Colonic mucosa (tissue), 4 donors: ENCODE data around the gene ZFPL1. TPM values are rescaled to one million over a fixed set of nuclear protein-coding genes. Genes with fewer than 3 reads are reported as not detected.

Source experiments
- DNase-seq: peaks from one replicate; pipeline ENCODE4 v3.0.0-alpha.2; 2020
- H3K27ac ChIP-seq: fragments of 200-600 bp; one replicate; pipeline ENCODE4 v1.8.0; 2021
- H3K27me3 ChIP-seq: fragments of 200-600 bp; one replicate; pipeline ENCODE4 v1.8.0; 2021
- H3K36me3 ChIP-seq: fragments of 200-600 bp; one replicate; pipeline ENCODE4 v1.8.0; 2021
- H3K4me1 ChIP-seq: fragments of 200-600 bp; one replicate; pipeline ENCODE4 v1.8.0; 2021; ENCODE audit warnings: mild to moderate bottlenecking
- H3K4me3 ChIP-seq: fragments of 200-600 bp; one replicate; pipeline ENCODE4 v1.8.0; 2021
- H3K9ac ChIP-seq, 2 donors: one replicate each; pipeline ENCODE4 v1.7.0; 2013; ENCODE audit warnings: control low read depth in 2 of 2, low read depth in 2 of 2, low read length in 2 of 2
- H3K9me3 ChIP-seq: fragments of 200-600 bp; one replicate; pipeline ENCODE4 v1.8.0; 2021
- CTCF ChIP-seq: fragments of 200-600 bp; IDR thresholded peaks from one replicate; pipeline ENCODE4 v1.8.0; 2022; ENCODE audit warnings: antibody characterized with exemption, mild to moderate bottlenecking
- intact Hi-C: fragments of 100-400 bp; cut with DNase I; formaldehyde crosslinking; loops from one replicate; pipeline ENCODE4 v1.14.1; 2022
- total RNA-seq, 2 donors: library from RNA; stranded (reverse); fragmentation: NEBNext Ultra II Directional in 1 of 2; extraction: Animal tissue kit (Norgen Biotek cat#: 25700) in 1 of 2; gene quantifications; one replicate each; pipeline ENCODE4 v1.2.1, GENCODE V29; 2021
- donor health status: healthy.
- donor health status: DM: no; HTN: no; CAD: no.
- donor health status: DM: no; HTN: no; CAD: no.

The ZFPL1 gene
- 10 to 100 TPM; 43.2 to 54.3 TPM for total RNA-seq

GRCh38 chr11:65083834-65084597 is at the start of gene ZFPL1, which contains the start of gene CDCA5:
Gene ZFPL1, plus strand, starts transcription at chr11:65084222. Its CDS starts 477 bp downstream, at chr11:65084699.
Gene CDCA5, minus strand, starts transcription at chr11:65084040. Its CDS starts 62 bp downstream, at chr11:65083978.
- H3K36me3 ChIP-seq, result no peaks in the 10 kb centered on the region
- intact Hi-C loops, result loop anchor here (10.0 kb wide), 1 partner anchor 239 kb away; the partner anchor contains the start of gene CDC42BPG
- peak within 1 kb of the TSS; percentile 77 for H3K27ac ChIP-seq
- peak; percentile 96 for DNase-seq
- no peaks in the 10 kb centered on the region for H3K9me3 ChIP-seq
- no peak for TF ChIP-seq CTCF
- H3K27me3 ChIP-seq, result no peaks in the 10 kb centered on the region
- H3K4me1 ChIP-seq, result peaks cover 13% of the 10 kb centered on the region
- H3K4me3 ChIP-seq, result peak within 1 kb of the TSS; percentile 89
- peak within 1 kb of the TSS; percentile 78 to 90 for H3K9ac ChIP-seq

- H3K4me3 ChIP-seq, result no peak overlapping the region
- no peaks in the 10 kb centered on the region for H3K4me1 ChIP-seq
- H3K9ac ChIP-seq, result no peak overlapping the region
- H3K36me3 ChIP-seq, result peaks cover 7% of the 10 kb centered on the region
- no peak for DNase-seq
- no peak overlapping the region for H3K27ac ChIP-seq
- no peaks in the 10 kb centered on the region for H3K9me3 ChIP-seq
- no peaks in the 10 kb centered on the region for H3K27me3 ChIP-seq
- no peak for TF ChIP-seq CTCF
- intact Hi-C loops, result no loop called here
Observed at GRCh38 chr11:65034423-65034822, 49.6 kb upstream of the ZFPL1 start.

GRCh38 chr11:65035579-65035978 is 48.4 kb upstream of the ZFPL1 start:
- intact Hi-C loops, result no loop called here
- Histone ChIP-seq H3K9ac (no peak overlapping the region), H3K4me1 (no peaks in the 10 kb centered on the region), H3K9me3 (no peaks in the 10 kb centered on the region), H3K4me3 (no peak overlapping the region), H3K36me3 (peaks cover 7% of the 10 kb centered on the region), H3K27me3 (no peaks in the 10 kb centered on the region), H3K27ac (no peak overlapping the region)
- TF ChIP-seq CTCF, result no peak
- no peak for DNase-seq

GRCh38 chr11:65036931-65037330 is 47.1 kb upstream of the ZFPL1 start:
- TF ChIP-seq CTCF, result no peak
- no peak overlapping the region for H3K4me3 ChIP-seq
- H3K4me1 ChIP-seq, result no peaks in the 10 kb centered on the region
- no peak overlapping the region for H3K9ac ChIP-seq
- DNase-seq, result no peak
- intact Hi-C loops, result no loop called here
- H3K9me3 ChIP-seq, result no peaks in the 10 kb centered on the region
- H3K27me3 ChIP-seq, result no peaks in the 10 kb centered on the region
- no peak overlapping the region for H3K27ac ChIP-seq
- H3K36me3 ChIP-seq, result peaks cover 7% of the 10 kb centered on the region

- intact Hi-C loops, result no loop called here
- Histone ChIP-seq H3K27ac (peak overlapping the region; percentile 94), H3K9me3 (no peaks in the 10 kb centered on the region), H3K4me1 (peaks cover 4% of the 10 kb centered on the region), H3K9ac (peak overlapping the region; percentile 70 to 71), H3K4me3 (peak overlapping the region; percentile 95), H3K27me3 (no peaks in the 10 kb centered on the region), H3K36me3 (peaks cover 4% of the 10 kb centered on the region)
- TF ChIP-seq CTCF, result no peak
- DNase-seq, result no peak
Observed at GRCh38 chr11:65040520-65040846, 43.5 kb upstream of the ZFPL1 start.
